ENCODE results near the gene STK24.

Gene STK24

GRCh38 chr13:98556142-98556816, 20.6 kb downstream of the STK24 start:
- WGBS, 2 experiments (ENCODE audit: insufficient coverage in 2 of 2), result 96 to 97% methylated on average over 7 to 8 of the region's 8 CpGs
- H3K4me3 ChIP-seq (ENCODE audit: extremely low read depth, insufficient read depth, low read length, poor library complexity, severe bottlenecking), result no peak overlapping the region
- H3K4me1 ChIP-seq (ENCODE audit: control insufficient read depth, insufficient read depth, low read length, poor library complexity, severe bottlenecking), result peaks cover 11% of the 10 kb centered on the region
- H3K27ac ChIP-seq (ENCODE audit: low read depth, low read length, severe bottlenecking), result no peak overlapping the region
- H3K9me3 ChIP-seq (ENCODE audit: control insufficient read depth, low read length), result no peaks in the 10 kb centered on the region
- peaks cover 31% of the 10 kb centered on the region for H3K36me3 ChIP-seq (ENCODE audit: control insufficient read depth, insufficient read depth, low read length)

DNA sequence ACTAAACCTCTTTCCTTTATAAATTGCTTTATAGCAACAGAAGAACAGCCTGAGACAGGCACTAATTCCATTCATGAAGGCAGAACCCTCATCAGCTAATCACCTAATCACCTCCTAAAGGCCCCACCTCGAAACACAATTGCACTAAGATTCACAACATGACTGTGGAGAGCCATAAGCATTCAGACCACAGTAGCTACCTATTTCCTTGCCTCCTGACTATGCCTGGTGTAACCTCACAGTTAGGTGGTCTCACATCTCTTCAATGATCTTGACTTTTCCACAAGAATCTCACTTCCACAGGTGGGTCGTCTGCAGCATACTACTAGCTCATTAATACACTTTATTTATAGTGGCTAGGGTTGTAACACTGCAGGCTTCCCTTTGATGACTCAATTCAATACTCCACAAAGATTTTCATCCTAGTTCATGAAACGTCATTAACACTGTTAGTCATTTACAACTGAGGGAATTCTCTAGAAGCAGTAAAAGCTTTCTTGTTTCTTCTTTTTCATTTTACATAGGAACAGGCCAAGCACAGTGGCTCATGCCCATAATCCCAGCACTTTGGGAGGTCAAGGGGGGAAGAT, 27.1 kb downstream of the STK24 start:
- H3K4me1 ChIP-seq (ENCODE audit: control insufficient read depth, insufficient read depth, low read length, poor library complexity, severe bottlenecking), result no peaks in the 10 kb centered on the region
- H3K36me3 ChIP-seq (ENCODE audit: control insufficient read depth, insufficient read depth, low read length), result peaks cover 51% of the 10 kb centered on the region
- no peaks in the 10 kb centered on the region for H3K9me3 ChIP-seq (ENCODE audit: control insufficient read depth, low read length)
- WGBS, 2 experiments (ENCODE audit: insufficient coverage in 2 of 2), result 92 to 100% methylated on average over 1 to 2 of the region's 3 CpGs
- H3K4me3 ChIP-seq (ENCODE audit: extremely low read depth, insufficient read depth, low read length, poor library complexity, severe bottlenecking), result no peak overlapping the region
- H3K27ac ChIP-seq (ENCODE audit: low read depth, low read length, severe bottlenecking), result no peak overlapping the region

DNA sequence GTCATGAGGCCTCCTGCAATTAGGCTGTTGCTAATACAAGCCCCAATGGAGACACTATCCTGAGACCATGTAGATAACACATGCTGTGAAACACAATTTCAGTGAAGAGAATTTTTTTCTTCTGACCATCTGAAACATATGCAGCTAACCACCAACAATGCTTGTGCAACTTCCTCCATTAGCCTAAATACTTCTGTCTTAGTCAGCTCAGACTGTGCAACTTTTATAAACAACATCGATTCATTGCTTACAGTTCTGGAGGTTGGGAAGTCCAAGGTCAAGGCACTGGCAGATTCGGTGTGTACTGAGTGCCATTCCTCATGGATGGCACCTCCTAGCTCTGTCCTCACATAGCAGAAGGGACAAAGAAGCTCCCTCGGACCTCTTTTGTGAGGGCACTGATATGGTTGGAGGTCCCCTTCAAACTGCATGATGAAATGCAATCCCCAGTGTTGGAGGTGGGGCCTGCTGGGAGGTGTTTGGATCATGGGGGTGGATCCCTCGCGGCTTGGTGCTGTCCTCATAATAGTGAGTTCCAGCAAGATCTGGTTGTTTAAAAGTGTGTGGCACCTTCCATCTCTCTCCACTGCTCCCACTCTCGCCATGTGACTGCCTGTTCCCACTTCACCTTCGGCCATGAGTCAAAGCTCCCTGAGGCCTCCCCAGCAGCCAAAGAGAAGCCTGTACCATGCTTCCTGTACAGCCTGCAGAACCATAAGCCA, 27.7 kb downstream of the STK24 start:
- H3K27ac ChIP-seq (ENCODE audit: low read depth, low read length, severe bottlenecking), result no peak overlapping the region
- peaks cover 4% of the 10 kb centered on the region for H3K4me1 ChIP-seq (ENCODE audit: control insufficient read depth, insufficient read depth, low read length, poor library complexity, severe bottlenecking)
- WGBS, 2 experiments (ENCODE audit: insufficient coverage in 2 of 2), result 97 to 100% methylated on average over 4 of the region's 7 CpGs

DNA sequence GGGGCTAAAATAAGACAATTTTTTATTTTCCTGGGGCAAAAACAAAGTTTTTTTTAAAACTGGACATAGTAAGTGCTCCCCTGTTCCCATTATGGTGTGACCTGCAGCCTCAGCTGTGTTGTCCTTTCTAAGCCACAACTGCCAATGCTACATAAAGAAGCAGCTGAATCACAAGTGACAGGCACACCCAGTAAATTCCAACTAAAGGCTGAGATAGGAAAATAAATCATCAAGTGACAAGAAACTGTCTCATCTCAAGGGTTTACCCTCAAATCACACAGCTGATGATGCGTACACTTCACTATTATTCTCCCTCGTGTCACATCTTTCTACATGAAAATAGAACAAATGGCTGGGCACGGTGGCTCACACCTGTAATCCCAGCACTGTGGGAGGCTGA, 28.7 kb downstream of the STK24 start:
- Histone ChIP-seq H3K27ac (ENCODE audit: low read depth, low read length, severe bottlenecking) (no peak overlapping the region), H3K4me3 (ENCODE audit: extremely low read depth, insufficient read depth, low read length, poor library complexity, severe bottlenecking) (no peak overlapping the region), H3K9me3 (ENCODE audit: control insufficient read depth, low read length) (no peaks in the 10 kb centered on the region), H3K4me1 (ENCODE audit: control insufficient read depth, insufficient read depth, low read length, poor library complexity, severe bottlenecking) (peaks cover 13% of the 10 kb centered on the region), H3K36me3 (ENCODE audit: control insufficient read depth, insufficient read depth, low read length) (peaks cover 48% of the 10 kb centered on the region)
- WGBS, 2 experiments (ENCODE audit: insufficient coverage in 2 of 2), result 100% methylated on average over 2 of the region's 3 CpGs

More for the DNA sequence above, 27.7 kb downstream of the STK24 start:
- H3K4me3 ChIP-seq (ENCODE audit: extremely low read depth, insufficient read depth, low read length, poor library complexity, severe bottlenecking), result no peak overlapping the region
- H3K36me3 ChIP-seq (ENCODE audit: control insufficient read depth, insufficient read depth, low read length), result peaks cover 51% of the 10 kb centered on the region
- H3K9me3 ChIP-seq (ENCODE audit: control insufficient read depth, low read length), result no peaks in the 10 kb centered on the region

GRCh38 chr13:98547455-98547854, 29.5 kb downstream of the STK24 start:
- Histone ChIP-seq H3K27ac (ENCODE audit: low read depth, low read length, severe bottlenecking) (no peak overlapping the region), H3K4me1 (ENCODE audit: control insufficient read depth, insufficient read depth, low read length, poor library complexity, severe bottlenecking) (peaks cover 14% of the 10 kb centered on the region), H3K4me3 (ENCODE audit: extremely low read depth, insufficient read depth, low read length, poor library complexity, severe bottlenecking) (no peak overlapping the region), H3K36me3 (ENCODE audit: control insufficient read depth, insufficient read depth, low read length) (peaks cover 43% of the 10 kb centered on the region), H3K9me3 (ENCODE audit: control insufficient read depth, low read length) (no peaks in the 10 kb centered on the region)
- 89 to 97% methylated on average over 3 of the region's 5 CpGs for WGBS, 2 experiments (ENCODE audit: insufficient coverage in 2 of 2)

- no peak overlapping the region for H3K4me3 ChIP-seq (ENCODE audit: extremely low read depth, insufficient read depth, low read length, poor library complexity, severe bottlenecking)
- no peak overlapping the region for H3K27ac ChIP-seq (ENCODE audit: low read depth, low read length, severe bottlenecking)
- H3K36me3 ChIP-seq (ENCODE audit: control insufficient read depth, insufficient read depth, low read length), result peaks cover 38% of the 10 kb centered on the region
- H3K4me1 ChIP-seq (ENCODE audit: control insufficient read depth, insufficient read depth, low read length, poor library complexity, severe bottlenecking), result peaks cover 20% of the 10 kb centered on the region
- 73 to 77% methylated on average over 5 of the region's 5 CpGs for WGBS, 2 experiments (ENCODE audit: insufficient coverage in 2 of 2)
- H3K9me3 ChIP-seq (ENCODE audit: control insufficient read depth, low read length), result no peaks in the 10 kb centered on the region
These were observed 30.5 kb downstream of the STK24 start for GRCh38 chr13:98546402-98546801.

DNA sequence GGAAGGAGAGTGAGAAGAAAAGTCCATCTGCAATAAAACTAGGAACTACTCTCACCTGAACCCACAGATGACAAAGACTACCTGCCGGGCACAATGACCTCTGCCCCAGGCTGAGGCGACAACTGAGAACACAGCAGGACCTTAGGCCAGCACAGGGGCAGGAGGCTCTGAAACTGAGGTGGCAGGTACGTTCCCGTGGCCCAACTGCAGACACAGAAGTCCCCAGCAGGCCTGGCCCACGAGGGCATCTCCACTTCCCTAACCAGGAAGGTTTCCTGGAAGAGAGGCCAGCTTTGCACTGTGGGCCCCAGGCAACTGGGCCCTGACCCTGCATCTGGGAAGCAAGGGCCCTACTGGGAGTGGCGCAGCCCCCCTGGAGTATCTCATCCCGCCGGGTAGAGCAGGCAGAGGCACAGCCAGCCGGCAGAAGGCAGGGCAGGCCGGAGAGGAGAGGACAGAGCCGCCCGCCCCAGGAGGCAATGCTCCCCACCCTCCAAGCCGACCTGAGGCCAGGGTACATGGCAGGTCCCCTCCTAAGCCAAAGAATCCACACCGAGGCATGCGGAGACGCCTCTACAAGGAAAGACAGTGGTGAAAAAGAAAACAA, 32.7 kb downstream of the STK24 start:
- no peak overlapping the region for H3K4me3 ChIP-seq (ENCODE audit: extremely low read depth, insufficient read depth, low read length, poor library complexity, severe bottlenecking)
- no peaks in the 10 kb centered on the region for H3K9me3 ChIP-seq (ENCODE audit: control insufficient read depth, low read length)
- no peak overlapping the region for H3K27ac ChIP-seq (ENCODE audit: low read depth, low read length, severe bottlenecking)
- peaks cover 22% of the 10 kb centered on the region for H3K36me3 ChIP-seq (ENCODE audit: control insufficient read depth, insufficient read depth, low read length)
- peaks cover 22% of the 10 kb centered on the region for H3K4me1 ChIP-seq (ENCODE audit: control insufficient read depth, insufficient read depth, low read length, poor library complexity, severe bottlenecking)
- 70 to 75% methylated on average over 9 to 11 of the region's 16 CpGs for WGBS, 2 experiments (ENCODE audit: insufficient coverage in 2 of 2)

DNA sequence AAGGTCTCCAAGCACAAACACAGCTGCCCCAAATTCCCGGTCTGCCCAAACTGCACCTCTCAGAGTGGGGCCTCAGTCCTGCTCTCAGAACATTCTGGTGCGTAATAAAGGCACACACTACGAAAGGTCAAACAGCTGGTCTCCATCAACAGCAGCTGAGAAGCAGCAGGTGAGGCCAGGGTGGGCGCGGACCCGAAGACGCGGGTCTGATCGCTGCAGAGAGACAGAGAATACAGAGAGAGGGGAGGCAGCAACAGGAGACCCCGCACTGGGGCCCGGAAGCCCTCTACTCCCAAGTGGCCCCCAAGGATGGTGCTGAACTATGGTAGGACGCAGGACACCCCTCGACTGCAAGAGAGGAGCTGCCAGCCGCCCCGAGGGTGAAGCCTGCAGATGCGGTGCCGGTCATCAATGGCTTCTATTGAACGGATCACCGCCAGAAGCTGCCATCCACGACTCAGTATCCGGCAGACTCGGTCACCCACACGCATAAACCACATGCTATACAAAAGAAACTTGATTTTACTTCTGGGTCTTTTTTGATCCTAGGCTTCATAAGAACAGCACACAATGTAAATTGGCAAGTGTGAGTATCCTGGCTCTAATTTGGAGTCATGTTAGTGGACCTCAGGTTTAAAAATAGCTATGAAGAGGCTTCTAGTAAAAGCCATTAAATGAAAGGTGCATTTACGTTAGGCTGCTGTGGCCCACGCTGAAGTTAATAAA, 33.4 kb downstream of the STK24 start:
- Histone ChIP-seq H3K4me1 (ENCODE audit: control insufficient read depth, insufficient read depth, low read length, poor library complexity, severe bottlenecking) (peaks cover 22% of the 10 kb centered on the region), H3K27ac (ENCODE audit: low read depth, low read length, severe bottlenecking) (no peak overlapping the region), H3K4me3 (ENCODE audit: extremely low read depth, insufficient read depth, low read length, poor library complexity, severe bottlenecking) (no peak overlapping the region), H3K36me3 (ENCODE audit: control insufficient read depth, insufficient read depth, low read length) (peaks cover 17% of the 10 kb centered on the region), H3K9me3 (ENCODE audit: control insufficient read depth, low read length) (no peaks in the 10 kb centered on the region)
- WGBS, 2 experiments (ENCODE audit: insufficient coverage in 2 of 2), result 94 to 95% methylated on average over 20 to 23 of the region's 25 CpGs

DNA sequence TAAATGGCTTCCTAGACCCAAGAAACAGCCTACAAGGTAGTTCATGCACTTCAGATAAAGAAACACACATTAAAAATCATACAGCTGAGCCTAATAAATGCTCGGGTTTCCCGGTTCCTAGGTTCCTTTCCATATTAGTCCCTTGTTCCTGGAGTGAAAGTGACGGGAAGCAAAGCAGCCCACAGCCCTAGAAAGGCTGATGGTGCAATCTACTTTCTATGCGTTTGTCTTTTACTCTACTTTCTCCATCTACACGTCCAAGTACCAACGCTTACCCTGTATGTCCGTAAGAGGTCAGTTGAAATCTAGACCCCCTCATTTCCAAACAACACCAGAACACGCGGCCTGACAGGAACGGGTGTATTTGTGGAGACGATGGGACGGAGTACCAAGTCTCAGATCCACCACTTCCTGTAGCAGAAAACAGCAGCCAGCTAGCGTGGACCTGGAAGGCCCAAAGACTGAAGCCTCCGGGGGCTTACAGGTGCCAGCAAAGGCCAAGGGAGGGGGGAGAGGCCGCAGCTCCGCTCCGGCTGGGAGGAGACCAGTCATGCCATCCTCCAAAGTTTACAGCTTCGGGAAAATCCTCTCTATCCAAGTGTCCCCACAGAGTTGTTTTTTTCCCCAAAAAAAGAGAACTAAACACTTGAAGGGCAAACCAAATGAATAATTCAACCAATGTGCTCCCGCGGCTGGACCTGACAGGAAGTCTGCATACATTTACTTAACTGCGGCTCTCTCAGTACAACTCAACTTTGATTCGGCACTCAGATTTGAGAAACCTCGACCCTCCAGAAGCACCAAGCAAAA, 34.1 kb downstream of the STK24 start:
- H3K4me3 ChIP-seq (ENCODE audit: extremely low read depth, insufficient read depth, low read length, poor library complexity, severe bottlenecking), result no peak overlapping the region
- WGBS, 2 experiments (ENCODE audit: insufficient coverage in 2 of 2), result 82 to 85% methylated on average over 16 to 18 of the region's 23 CpGs
- peaks cover 22% of the 10 kb centered on the region for H3K4me1 ChIP-seq (ENCODE audit: control insufficient read depth, insufficient read depth, low read length, poor library complexity, severe bottlenecking)
- no peaks in the 10 kb centered on the region for H3K9me3 ChIP-seq (ENCODE audit: control insufficient read depth, low read length)
- H3K27ac ChIP-seq (ENCODE audit: low read depth, low read length, severe bottlenecking), result no peak overlapping the region
- H3K36me3 ChIP-seq (ENCODE audit: control insufficient read depth, insufficient read depth, low read length), result peaks cover 14% of the 10 kb centered on the region
